Right lobe of liver (tissue), 6 donors: ENCODE measurements around the gene C2CD3. TPM values are rescaled to one million over a fixed set of nuclear protein-coding genes. Genes with fewer than 3 reads are reported as not detected.

ENCODE experiments used
- ATAC-seq, 4 donors: fragments of 200-7000 bp; cut with Tn5 transposase; one replicate each; pipeline ENCODE4 v1.9.1; 2020; ENCODE audit warnings: mild to moderate bottlenecking in 4 of 4, moderate library complexity in 4 of 4
- DNase-seq, 3 donors: peaks; one replicate each; pipeline ENCODE4 v3.0.0-alpha.2; 2020
- H3K27ac ChIP-seq, 3 donors: fragments of 200-600 bp; one replicate each; pipeline ENCODE4 v1.8.0; 2022
- H3K27me3 ChIP-seq, 2 donors: fragments of 200-600 bp; one replicate each; pipeline ENCODE4 v1.8.0; 2022
- H3K36me3 ChIP-seq, 4 donors: fragments of 200-600 bp; sonication (generic) in 1 of 4; one replicate each; pipeline versions ENCODE4 v1.5.1 to v1.8.0; 2017 to 2022; ENCODE audit warnings: control low read depth in 1 of 4
- H3K4me1 ChIP-seq, 4 donors: fragments of 200-600 bp; sonication (generic) in 1 of 4; one replicate each; pipeline versions ENCODE4 v1.5.1 to v1.8.0; 2017 to 2022; ENCODE audit warnings: control low read depth in 1 of 4
- H3K4me3 ChIP-seq, 3 donors: fragments of 200-600 bp; one replicate each; pipeline ENCODE4 v1.8.0; 2022
- H3K9me3 ChIP-seq, 4 donors: fragments of 200-600 bp; sonication (generic) in 1 of 4; one replicate each; pipeline versions ENCODE4 v1.5.1 to v1.8.0; 2017 to 2022; ENCODE audit warnings: control low read depth in 1 of 4
- CTCF ChIP-seq, 4 donors: fragments of 200-600 bp in 3 of 4; fragments of 450-650 bp in 1 of 4; IDR thresholded peaks; one replicate each; pipeline versions ENCODE4 v1.5.1 to v1.8.0; 2016 to 2022; ENCODE audit warnings: antibody characterized with exemption in 4 of 4, mild to moderate bottlenecking in 2 of 4
- POLR2A ChIP-seq: fragments of 450-650 bp; IDR thresholded peaks from one replicate; pipeline ENCODE4 v1.6.1; 2017; ENCODE audit warnings: antibody characterized with exemption, mild to moderate bottlenecking
- WGBS: methylation state at CpG from one replicate; pipeline ENCODE4 v1.1.6; 2018; ENCODE audit warnings: low coverage, low lambda C conversion rate; ENCODE audit not compliant: insufficient coverage; ENCODE audit errors: missing lambda C conversion rate; 5-methylcytosine and 5-hydroxymethylcytosine counted together
- intact Hi-C, 2 donors: fragments of 100-400 bp; cut with DNase I; formaldehyde crosslinking; loops; one replicate each; pipeline versions ENCODE4 v1.11.2 to v1.14.1; 2022
- total RNA-seq, 6 experiments: library from RNA; depleted of rRNA in 2 of 6; stranded (reverse); fragments of >200 nt in 2 of 6; fragmentation: NEBNext Ultra II Directional in 3 of 6; extraction: Animal tissue kit (Norgen Biotek cat#: 25700) in 3 of 6; gene quantifications; one replicate each; pipeline versions ENCODE4 v1.1.0 to v1.2.4, GENCODE V29; 2016 to 2023
- donor health status: DM: no; HTN: yes; CAD: no.
- donor health status: DM: no; HTN: no; CAD: no.
- donor health status: DM: no; HTN: no; CAD: no.
- donor health status: DM: no; HTN: yes; CAD: no.
- donor health status: DM: no; HTN: yes; CAD: no.

C2CD3 gene
- total RNA-seq, 6 experiments from 2014 or later: 4.8 to 9.6 (median 7.4) TPM

DNA sequence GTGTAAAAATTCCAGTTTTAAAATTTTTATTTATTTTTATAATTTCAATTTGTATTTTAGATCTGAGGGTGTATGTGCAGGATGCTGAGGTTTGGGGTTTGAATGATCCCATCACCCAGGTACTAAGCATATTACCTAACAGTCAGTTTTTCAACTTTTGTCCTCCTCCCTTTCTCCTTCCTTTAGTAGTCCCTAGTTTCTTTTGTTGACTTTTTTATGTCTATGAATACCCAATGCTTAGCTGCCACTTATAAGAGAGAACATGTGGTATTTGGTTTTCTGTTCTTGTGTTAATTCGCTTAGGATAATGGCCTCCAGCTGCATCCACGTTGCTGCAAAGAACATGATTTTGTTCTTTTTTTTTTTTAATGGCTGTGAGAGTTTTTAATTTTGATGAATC is 126.3 kb downstream of the C2CD3 start:
- Histone ChIP-seq H3K36me3 (peaks cover 0 to 18% (median under 1%) of the 10 kb centered on the region in 4 donors), H3K4me3 (no peak overlapping the region), H3K27me3 (no peaks in the 10 kb centered on the region), H3K4me1 (no peaks in the 10 kb centered on the region), H3K27ac (no peak overlapping the region), H3K9me3 (no peaks in the 10 kb centered on the region)
- intact Hi-C loops: no loop called here
- ATAC-seq: no peak
- no peak for TF ChIP-seq POLR2A
- no peak for TF ChIP-seq CTCF (IDR thresholded peaks at IDR 0.05)
- no peak for DNase-seq
- WGBS: 89% methylated on average over 2 of the region's 2 CpGs

DNA sequence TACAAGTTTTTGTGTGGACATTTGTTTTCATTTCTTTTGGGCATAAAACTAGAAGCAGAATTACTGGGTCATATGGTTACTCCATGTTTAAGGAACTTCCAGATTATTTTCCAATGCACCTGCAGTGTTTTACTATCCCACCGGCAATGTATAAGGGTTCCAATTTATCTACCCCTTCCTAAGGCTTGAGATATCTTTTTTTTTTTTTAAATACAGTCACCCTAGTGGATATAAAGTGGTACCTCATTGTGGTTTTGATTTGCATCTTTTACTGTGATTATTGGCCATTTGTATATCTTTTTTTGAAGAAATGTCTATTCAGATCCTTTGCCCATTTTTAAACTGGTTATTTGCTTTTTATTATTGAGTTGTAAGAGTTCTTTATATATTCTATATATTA is 127.4 kb downstream of the C2CD3 start:
- H3K4me3 ChIP-seq: no peak overlapping the region
- intact Hi-C loops: no loop called here
- DNase-seq: no peak
- ATAC-seq: no peak
- H3K9me3 ChIP-seq: no peaks in the 10 kb centered on the region
- no peaks in the 10 kb centered on the region for H3K27me3 ChIP-seq
- H3K36me3 ChIP-seq: peaks cover 0 to 25% (median under 1%) of the 10 kb centered on the region in 4 donors
- H3K4me1 ChIP-seq: no peaks in the 10 kb centered on the region
- WGBS: 91% methylated on average over 1 of the region's 1 CpG
- no peak overlapping the region for H3K27ac ChIP-seq
- TF ChIP-seq POLR2A: no peak

- 87% methylated on average over 3 of the region's 4 CpGs for WGBS
- no peak for TF ChIP-seq CTCF (IDR thresholded peaks at IDR 0.05)
- no peak for TF ChIP-seq POLR2A
- no peaks in the 10 kb centered on the region for H3K4me1 ChIP-seq
- DNase-seq: no peak
- H3K4me3 ChIP-seq: no peak overlapping the region
- H3K36me3 ChIP-seq: peaks cover 0 to 27% (median 2%) of the 10 kb centered on the region in 4 donors
- H3K27me3 ChIP-seq: no peaks in the 10 kb centered on the region
- no peak overlapping the region for H3K27ac ChIP-seq
- H3K9me3 ChIP-seq: no peaks in the 10 kb centered on the region
- ATAC-seq: no peak
- intact Hi-C loops: no loop called here
Measured at GRCh38 chr11:74037309-74037708, 133.5 kb downstream of the C2CD3 start.

- TF ChIP-seq CTCF (IDR thresholded peaks at IDR 0.05): no peak
- TF ChIP-seq POLR2A: no peak
- ATAC-seq (no peak), DNase-seq (no peak)
- no peaks in the 10 kb centered on the region for H3K4me1 ChIP-seq
- no peak overlapping the region for H3K4me3 ChIP-seq
- no peaks in the 10 kb centered on the region for H3K9me3 ChIP-seq
- intact Hi-C loops: no loop called here
- 70% methylated on average over 1 of the region's 1 CpG for WGBS
- no peaks in the 10 kb centered on the region for H3K27me3 ChIP-seq
- H3K36me3 ChIP-seq: peaks cover 0 to 17% (median 2%) of the 10 kb centered on the region in 4 donors
- H3K27ac ChIP-seq: no peak overlapping the region
Measured at GRCh38 chr11:74035264-74035663, 135.5 kb downstream of the C2CD3 start.

GRCh38 chr11:74033046-74033445 is 137.8 kb downstream of the C2CD3 start:
- H3K9me3 ChIP-seq: no peaks in the 10 kb centered on the region
- H3K4me1 ChIP-seq: no peaks in the 10 kb centered on the region
- peaks cover 0 to 10% (median 2%) of the 10 kb centered on the region in 4 donors for H3K36me3 ChIP-seq
- DNase-seq (no peak), ATAC-seq (no peak)
- WGBS: 78% methylated on average over 1 of the region's 3 CpGs
- TF ChIP-seq POLR2A (no peak), CTCF (IDR thresholded peaks at IDR 0.05) (no peak)
- H3K4me3 ChIP-seq: no peak overlapping the region
- H3K27me3 ChIP-seq: no peaks in the 10 kb centered on the region
- no peak overlapping the region for H3K27ac ChIP-seq
- intact Hi-C loops: no loop called here
